HG02763 (cell line): ENCODE measurements around the gene KCNQ4.

ENCODE experiments used
- ATAC-seq: cut with Tn5 transposase; IDR thresholded peaks from one replicate; pipeline ENCODE4 v1.9.1; 2021; ENCODE audit warnings: mild to moderate bottlenecking, moderate library complexity; ENCODE audit not compliant: unreplicated experiment

The KCNQ4 gene

GRCh38 chr1:40783001-40783905 is at the start of gene KCNQ4:
KCNQ4 (plus strand) TSS chr1:40783787; CDS start chr1:40784094, 307 bp downstream.
- no peak for ATAC-seq

GRCh38 chr1:40734882-40735628 is 48.5 kb upstream of the KCNQ4 start:
- no peak for ATAC-seq

- no peak for ATAC-seq
Measured at GRCh38 chr1:40736085-40736531, 47.5 kb upstream of the KCNQ4 start.

- no peak for ATAC-seq
Measured at GRCh38 chr1:40738831-40739230, 44.8 kb upstream of the KCNQ4 start.

GRCh38 chr1:40739455-40740008 is 44.1 kb upstream of the KCNQ4 start:
- no peak for ATAC-seq

GRCh38 chr1:40740039-40740996 is 43.3 kb upstream of the KCNQ4 start:
- no peak for ATAC-seq

- no peak for ATAC-seq
Measured at GRCh38 chr1:40740997-40741736, 42.4 kb upstream of the KCNQ4 start.

GRCh38 chr1:40742363-40743061 is 41.1 kb upstream of the KCNQ4 start:
- no peak for ATAC-seq

GRCh38 chr1:40743452-40743851 is 40.1 kb upstream of the KCNQ4 start:
- no peak for ATAC-seq

GRCh38 chr1:40743860-40744259 is 39.7 kb upstream of the KCNQ4 start:
- no peak for ATAC-seq

- ATAC-seq, result no peak
Measured at GRCh38 chr1:40745176-40745575, 38.4 kb upstream of the KCNQ4 start.

GRCh38 chr1:40746344-40747090 is 37.1 kb upstream of the KCNQ4 start:
- ATAC-seq, result no peak

GRCh38 chr1:40748841-40749718 is 34.5 kb upstream of the KCNQ4 start:
- ATAC-seq, result no peak

GRCh38 chr1:40749817-40750216 is 33.8 kb upstream of the KCNQ4 start:
- no peak for ATAC-seq

- no peak for ATAC-seq
Measured at GRCh38 chr1:40750451-40750908, 33.1 kb upstream of the KCNQ4 start.

GRCh38 chr1:40751802-40752201 is 31.8 kb upstream of the KCNQ4 start:
- no peak for ATAC-seq

GRCh38 chr1:40753142-40753882 is 30.3 kb upstream of the KCNQ4 start:
- peak; percentile 53 for ATAC-seq
